ENCODE results near the gene INS.

DNA sequence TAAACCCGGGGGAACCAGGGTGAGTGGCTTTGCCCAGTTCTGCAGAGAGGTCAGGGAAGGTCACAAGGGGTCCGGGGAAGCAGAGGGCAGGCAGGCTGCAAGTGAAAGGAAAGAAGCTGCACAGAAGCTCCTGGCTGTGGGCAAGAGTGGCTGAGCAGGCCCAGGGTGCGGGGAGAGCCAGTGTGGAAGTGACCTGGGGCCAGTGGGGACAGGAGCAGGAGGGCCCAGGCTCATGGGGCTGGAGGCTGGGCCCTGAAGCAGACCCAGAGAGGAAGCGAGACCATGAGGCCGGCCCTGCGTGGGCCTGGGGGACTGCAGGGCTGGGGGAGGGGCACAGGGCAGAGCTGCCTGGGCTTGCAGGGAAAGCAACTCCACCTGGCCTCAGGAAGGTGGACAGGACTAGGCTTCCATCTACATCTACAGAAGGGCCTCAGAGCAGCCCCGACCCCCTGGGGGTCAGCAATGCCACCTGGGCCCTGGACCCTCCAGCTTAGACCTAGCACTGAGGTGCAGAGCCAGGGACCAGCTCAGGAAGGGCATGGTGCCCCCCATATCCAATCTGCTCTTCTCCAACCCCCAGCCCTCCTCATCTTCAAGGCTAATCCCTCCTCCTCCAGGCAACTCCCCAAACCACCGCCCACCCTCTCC lies 33.4 kb downstream of the INS start:
- TF ChIP-seq EZH2phosphoT487 (conservative IDR thresholded peaks at IDR 0.05; ENCODE audit: low read length): no peak
- TF ChIP-seq, protein P1, sequence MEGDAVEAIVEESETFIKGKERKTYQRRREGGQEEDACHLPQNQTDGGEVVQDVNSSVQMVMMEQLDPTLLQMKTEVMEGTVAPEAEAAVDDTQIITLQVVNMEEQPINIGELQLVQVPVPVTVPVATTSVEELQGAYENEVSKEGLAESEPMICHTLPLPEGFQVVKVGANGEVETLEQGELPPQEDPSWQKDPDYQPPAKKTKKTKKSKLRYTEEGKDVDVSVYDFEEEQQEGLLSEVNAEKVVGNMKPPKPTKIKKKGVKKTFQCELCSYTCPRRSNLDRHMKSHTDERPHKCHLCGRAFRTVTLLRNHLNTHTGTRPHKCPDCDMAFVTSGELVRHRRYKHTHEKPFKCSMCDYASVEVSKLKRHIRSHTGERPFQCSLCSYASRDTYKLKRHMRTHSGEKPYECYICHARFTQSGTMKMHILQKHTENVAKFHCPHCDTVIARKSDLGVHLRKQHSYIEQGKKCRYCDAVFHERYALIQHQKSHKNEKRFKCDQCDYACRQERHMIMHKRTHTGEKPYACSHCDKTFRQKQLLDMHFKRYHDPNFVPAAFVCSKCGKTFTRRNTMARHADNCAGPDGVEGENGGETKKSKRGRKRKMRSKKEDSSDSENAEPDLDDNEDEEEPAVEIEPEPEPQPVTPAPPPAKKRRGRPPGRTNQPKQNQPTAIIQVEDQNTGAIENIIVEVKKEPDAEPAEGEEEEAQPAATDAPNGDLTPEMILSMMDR (IDR thresholded peaks at IDR 0.05; ENCODE audit: insufficient read depth, low read length, poor library complexity, severe bottlenecking): no peak

Data from SU-DHL-6 (cell line).